ENCODE results near the gene AKT2.

Gene AKT2

DNA sequence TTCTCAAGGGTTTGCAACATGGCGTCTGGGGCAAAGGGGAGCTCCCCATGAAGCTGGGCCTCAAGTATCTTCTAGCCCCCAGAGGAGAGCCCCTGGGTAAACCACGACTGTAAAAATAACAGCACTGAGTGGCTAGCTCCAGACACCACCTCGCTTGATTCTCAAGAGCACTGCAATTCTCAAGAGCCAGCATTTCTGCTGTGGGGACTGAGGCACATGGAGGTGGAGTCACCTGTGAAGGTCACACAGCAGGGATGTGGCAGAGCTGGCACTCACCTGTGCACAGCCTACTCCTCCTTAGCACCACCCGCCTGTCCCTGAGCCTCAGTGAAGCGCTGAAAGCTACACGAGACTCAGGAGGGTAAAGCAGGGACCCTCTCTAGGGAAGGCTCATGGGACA lies 38.0 kb downstream of the AKT2 start:
- H3K27me3 ChIP-seq (ENCODE audit: insufficient read depth, poor library complexity, severe bottlenecking) = no peaks in the 10 kb centered on the region
- no peak overlapping the region for H3K27ac ChIP-seq (ENCODE audit: poor library complexity, severe bottlenecking)
- H3K9me3 ChIP-seq (ENCODE audit: severe bottlenecking) = no peaks in the 10 kb centered on the region
- TF ChIP-seq, protein P1, sequence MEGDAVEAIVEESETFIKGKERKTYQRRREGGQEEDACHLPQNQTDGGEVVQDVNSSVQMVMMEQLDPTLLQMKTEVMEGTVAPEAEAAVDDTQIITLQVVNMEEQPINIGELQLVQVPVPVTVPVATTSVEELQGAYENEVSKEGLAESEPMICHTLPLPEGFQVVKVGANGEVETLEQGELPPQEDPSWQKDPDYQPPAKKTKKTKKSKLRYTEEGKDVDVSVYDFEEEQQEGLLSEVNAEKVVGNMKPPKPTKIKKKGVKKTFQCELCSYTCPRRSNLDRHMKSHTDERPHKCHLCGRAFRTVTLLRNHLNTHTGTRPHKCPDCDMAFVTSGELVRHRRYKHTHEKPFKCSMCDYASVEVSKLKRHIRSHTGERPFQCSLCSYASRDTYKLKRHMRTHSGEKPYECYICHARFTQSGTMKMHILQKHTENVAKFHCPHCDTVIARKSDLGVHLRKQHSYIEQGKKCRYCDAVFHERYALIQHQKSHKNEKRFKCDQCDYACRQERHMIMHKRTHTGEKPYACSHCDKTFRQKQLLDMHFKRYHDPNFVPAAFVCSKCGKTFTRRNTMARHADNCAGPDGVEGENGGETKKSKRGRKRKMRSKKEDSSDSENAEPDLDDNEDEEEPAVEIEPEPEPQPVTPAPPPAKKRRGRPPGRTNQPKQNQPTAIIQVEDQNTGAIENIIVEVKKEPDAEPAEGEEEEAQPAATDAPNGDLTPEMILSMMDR (IDR thresholded peaks at IDR 0.05; ENCODE audit: poor library complexity, severe bottlenecking) = no peak
- DNase-seq (ENCODE audit: low spot score) (no peak), ATAC-seq (ENCODE audit: low read depth) (no peak)
- no peak overlapping the region for H3K4me3 ChIP-seq (ENCODE audit: severe bottlenecking)
- peaks cover 9% of the 10 kb centered on the region; the same call in 1 of the 2 replicates for H3K36me3 ChIP-seq (ENCODE audit: low read depth)
- no peaks in the 10 kb centered on the region for H3K4me1 ChIP-seq (ENCODE audit: insufficient read depth, poor library complexity, severe bottlenecking)

DNA sequence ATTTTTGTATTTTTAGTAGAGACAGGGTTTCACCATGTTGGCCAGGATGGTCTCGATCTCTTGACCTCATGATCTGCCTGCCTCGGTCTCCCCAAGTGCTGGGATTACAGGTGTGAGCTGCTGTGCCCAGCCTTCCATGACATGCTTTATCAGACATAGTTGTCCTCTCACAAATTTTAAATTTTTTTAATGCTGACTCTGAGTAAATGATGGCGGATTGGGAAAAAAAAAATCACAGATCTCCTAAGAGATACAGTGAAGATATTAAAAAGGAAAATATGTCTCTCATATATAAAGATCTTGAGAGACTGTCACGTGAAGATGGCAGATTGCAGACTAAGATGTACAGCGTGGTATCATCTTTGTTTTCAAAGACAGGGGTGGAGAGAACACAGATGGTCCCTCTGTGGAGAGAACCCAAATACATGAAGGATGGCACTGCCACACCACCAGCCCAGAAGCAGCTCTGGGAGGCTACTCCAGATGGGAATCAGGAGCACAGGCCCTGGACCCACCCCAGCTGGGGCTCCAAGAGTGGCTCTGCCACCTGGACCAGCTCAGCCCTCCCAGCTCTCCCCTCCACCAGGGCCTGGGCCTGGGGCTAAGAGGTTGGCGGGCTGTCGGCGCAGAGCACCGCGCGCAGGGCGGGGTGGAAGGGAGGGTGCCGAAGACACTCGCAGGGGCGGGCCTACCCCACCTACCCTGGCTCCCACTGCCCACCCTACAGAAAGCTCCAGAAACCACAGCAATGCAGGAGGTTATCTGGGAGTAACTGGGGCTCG lies 38.7 kb downstream of the AKT2 start:
- Histone ChIP-seq H3K4me1 (ENCODE audit: insufficient read depth, poor library complexity, severe bottlenecking) (no peaks in the 10 kb centered on the region), H3K27ac (ENCODE audit: poor library complexity, severe bottlenecking) (no peak overlapping the region), H3K4me3 (ENCODE audit: severe bottlenecking) (no peak overlapping the region), H3K27me3 (ENCODE audit: insufficient read depth, poor library complexity, severe bottlenecking) (no peaks in the 10 kb centered on the region), H3K36me3 (ENCODE audit: low read depth) (peaks cover 9% of the 10 kb centered on the region; the same call in 1 of the 2 replicates), H3K9me3 (ENCODE audit: severe bottlenecking) (no peaks in the 10 kb centered on the region)
- TF ChIP-seq, protein P1 (IDR thresholded peaks at IDR 0.05; ENCODE audit: poor library complexity, severe bottlenecking) = no peak
- no peak for ATAC-seq (ENCODE audit: low read depth)
- DNase-seq (ENCODE audit: low spot score) = no peak

DNA sequence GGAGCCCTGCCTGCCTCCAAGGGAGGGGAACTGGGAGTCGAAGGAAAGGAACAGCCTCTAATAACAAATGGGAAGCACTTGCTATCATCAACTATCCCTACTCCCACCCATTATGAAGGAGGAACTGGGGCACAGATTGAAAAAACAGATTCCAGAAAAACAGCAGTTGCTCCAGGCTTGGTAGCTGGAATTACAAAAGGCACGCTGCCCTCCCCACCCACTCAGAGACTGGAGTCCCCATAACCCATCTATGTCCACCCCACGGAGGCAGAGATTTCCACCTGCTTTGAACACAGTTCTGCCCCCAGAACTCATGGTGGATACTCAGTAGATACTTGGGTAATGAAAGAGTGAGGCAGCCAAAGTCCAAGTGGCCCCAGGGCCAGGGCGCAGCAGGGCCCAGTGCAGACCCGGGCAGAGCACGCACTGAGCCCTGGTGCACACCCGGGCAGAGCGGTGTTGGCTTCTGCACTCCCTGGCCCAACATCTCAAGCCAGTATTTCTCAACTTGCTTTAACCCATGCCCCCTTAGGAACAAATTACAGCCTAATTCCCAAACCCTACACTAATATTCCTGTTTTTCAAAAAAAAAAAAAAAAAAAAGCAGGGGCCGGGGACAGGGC lies 39.5 kb downstream of the AKT2 start:
- Histone ChIP-seq H3K36me3 (ENCODE audit: low read depth) (peaks cover 6% of the 10 kb centered on the region), H3K27me3 (ENCODE audit: insufficient read depth, poor library complexity, severe bottlenecking) (no peaks in the 10 kb centered on the region), H3K4me3 (ENCODE audit: severe bottlenecking) (no peak overlapping the region), H3K4me1 (ENCODE audit: insufficient read depth, poor library complexity, severe bottlenecking) (no peaks in the 10 kb centered on the region), H3K27ac (ENCODE audit: poor library complexity, severe bottlenecking) (no peak overlapping the region), H3K9me3 (ENCODE audit: severe bottlenecking) (no peaks in the 10 kb centered on the region)
- no peak for DNase-seq (ENCODE audit: low spot score)
- TF ChIP-seq, protein P1 (IDR thresholded peaks at IDR 0.05; ENCODE audit: poor library complexity, severe bottlenecking) = no peak
- no peak for ATAC-seq (ENCODE audit: low read depth)

DNA sequence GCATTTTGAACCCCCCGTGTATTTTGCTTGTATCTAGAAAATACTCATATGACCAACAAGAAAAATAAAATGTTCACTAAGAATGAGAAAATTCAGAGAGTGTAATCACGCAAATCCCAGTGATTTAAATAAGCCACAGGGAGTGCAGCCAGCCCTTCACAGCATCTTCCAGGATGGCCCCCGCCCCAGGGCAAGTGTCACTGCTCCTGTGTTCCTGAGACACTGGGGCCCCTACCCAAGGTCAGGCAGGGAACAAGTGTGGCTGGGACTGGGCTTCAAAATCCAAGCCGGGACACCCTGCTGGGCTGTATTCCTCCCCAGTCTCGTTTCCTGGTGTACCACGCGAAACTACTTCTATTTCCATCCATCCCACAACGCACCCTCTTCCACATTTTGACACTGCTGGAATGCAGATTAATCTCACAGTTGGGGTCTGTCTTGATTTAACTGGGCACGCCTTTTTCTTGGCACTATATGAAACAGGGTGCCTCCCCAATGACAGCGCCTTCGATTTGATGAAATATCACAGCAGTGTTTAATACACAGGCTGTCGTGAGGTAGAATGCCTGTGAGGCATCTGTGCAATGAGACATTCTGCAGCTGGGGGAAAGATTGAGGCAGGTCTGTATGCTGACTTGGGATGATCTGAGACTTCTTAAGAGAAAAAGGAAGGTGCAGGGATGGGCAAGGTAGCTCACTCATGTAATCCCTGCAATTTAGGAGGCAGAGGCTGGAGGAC lies 40.4 kb downstream of the AKT2 start:
- no peak overlapping the region for H3K27ac ChIP-seq (ENCODE audit: poor library complexity, severe bottlenecking)
- no peaks in the 10 kb centered on the region for H3K9me3 ChIP-seq (ENCODE audit: severe bottlenecking)
- no peaks in the 10 kb centered on the region for H3K4me1 ChIP-seq (ENCODE audit: insufficient read depth, poor library complexity, severe bottlenecking)
- TF ChIP-seq, protein P1 (IDR thresholded peaks at IDR 0.05; ENCODE audit: poor library complexity, severe bottlenecking) = no peak
- ATAC-seq (ENCODE audit: low read depth) (no peak), DNase-seq (ENCODE audit: low spot score) (no peak)
- no peaks in the 10 kb centered on the region for H3K27me3 ChIP-seq (ENCODE audit: insufficient read depth, poor library complexity, severe bottlenecking)
- H3K4me3 ChIP-seq (ENCODE audit: severe bottlenecking) = no peak overlapping the region
- peaks cover 10% of the 10 kb centered on the region for H3K36me3 ChIP-seq (ENCODE audit: low read depth)
